HG03571 (cell line): ENCODE data around the gene ACAT2.
"Not testable (repeated sequence)": the region's sequence is repeated elsewhere in the genome, so short reads cannot be mapped to it uniquely, and the experiment has no call there.

Experiments used
- ATAC-seq: cut with Tn5 transposase; IDR thresholded peaks from one replicate; pipeline ENCODE4 v1.9.1; 2021; ENCODE audit not compliant: unreplicated experiment

ACAT2 gene

GRCh38 chr6:159807150-159807858 is 45.5 kb downstream of the ACAT2 start:
- no peak for ATAC-seq

DNA sequence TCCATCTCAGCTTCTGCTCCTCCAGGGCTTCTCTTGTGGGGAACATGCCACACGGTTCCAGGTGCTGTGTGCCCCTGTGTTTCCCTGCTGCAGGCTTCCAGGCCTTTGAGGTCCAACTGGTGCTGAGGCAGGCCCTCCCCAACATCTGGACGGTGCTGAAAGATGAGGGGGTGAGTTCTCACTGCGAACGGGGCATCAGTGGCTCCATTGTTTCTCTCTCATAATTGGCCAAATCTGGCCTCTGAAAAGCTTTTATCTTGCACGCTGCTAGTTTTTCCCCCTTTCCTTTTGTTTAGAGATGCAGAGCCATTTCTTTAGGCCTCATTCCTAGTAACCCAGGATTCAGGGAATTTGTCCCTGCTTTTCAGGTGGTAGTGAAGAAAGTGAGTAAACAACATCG is 46.8 kb downstream of the ACAT2 start:
- ATAC-seq: no peak

GRCh38 chr6:159809149-159809548 is 47.3 kb downstream of the ACAT2 start:
- ATAC-seq: no peak

DNA sequence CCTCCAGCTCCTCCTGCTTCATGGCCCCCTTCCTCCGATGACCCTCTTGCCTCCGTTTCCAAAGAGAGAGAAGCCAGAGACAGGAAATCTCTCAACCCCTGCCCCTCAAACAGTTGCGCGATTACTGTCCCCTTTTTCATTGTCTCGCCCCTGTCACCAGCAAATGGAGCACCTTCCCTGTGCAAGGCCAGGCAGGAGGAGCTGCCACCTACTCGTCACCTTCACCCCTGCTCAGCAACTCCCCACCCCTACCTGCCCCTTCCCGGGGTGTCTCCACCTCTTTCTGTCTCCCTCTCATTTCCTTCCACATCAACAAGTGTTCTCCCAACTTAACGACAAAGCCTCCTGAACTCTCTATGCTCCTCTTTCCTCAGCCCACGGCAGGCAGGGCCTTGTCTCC is 51.9 kb downstream of the ACAT2 start:
- ATAC-seq: no peak

DNA sequence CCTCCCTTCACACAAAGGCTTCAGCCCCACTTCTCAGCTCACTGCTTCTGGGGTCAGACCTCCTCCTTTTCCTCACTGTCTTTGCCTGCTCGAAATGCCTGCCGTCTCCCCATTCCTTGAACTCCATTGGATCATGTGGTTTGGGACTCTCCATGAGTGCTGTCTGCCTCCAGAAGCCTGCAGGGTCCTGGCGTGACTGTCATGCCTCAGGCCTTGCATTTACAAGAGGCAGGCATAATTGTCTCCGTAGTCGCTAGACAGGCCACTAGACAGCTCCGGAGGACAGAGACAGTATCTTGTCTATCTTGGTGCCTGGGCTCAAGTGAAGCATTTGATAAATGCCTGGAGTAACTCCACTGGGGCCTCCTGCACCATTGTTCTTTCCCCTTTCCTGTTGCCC is 53.6 kb downstream of the ACAT2 start:
- ATAC-seq: no peak

DNA sequence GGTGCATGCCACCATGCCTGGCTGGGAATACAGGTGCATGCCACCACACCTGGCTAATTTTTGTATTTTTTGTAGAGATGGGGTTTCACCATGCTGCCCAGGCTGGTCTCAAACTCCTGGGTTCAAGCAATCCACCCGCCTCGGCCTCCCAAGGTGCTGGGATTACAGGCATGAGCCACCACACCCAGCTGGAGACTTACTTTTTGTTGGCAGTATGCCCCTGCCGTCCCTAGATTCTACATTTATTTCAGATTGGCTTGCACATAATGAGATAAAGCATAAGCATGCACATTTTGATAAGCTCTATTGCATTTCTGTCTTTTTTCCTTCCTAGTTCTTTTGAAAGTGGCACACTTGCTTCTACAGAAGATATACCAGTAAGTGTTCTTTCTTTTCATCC is 54.9 kb downstream of the ACAT2 start:
- not testable (repeated sequence) for ATAC-seq

DNA sequence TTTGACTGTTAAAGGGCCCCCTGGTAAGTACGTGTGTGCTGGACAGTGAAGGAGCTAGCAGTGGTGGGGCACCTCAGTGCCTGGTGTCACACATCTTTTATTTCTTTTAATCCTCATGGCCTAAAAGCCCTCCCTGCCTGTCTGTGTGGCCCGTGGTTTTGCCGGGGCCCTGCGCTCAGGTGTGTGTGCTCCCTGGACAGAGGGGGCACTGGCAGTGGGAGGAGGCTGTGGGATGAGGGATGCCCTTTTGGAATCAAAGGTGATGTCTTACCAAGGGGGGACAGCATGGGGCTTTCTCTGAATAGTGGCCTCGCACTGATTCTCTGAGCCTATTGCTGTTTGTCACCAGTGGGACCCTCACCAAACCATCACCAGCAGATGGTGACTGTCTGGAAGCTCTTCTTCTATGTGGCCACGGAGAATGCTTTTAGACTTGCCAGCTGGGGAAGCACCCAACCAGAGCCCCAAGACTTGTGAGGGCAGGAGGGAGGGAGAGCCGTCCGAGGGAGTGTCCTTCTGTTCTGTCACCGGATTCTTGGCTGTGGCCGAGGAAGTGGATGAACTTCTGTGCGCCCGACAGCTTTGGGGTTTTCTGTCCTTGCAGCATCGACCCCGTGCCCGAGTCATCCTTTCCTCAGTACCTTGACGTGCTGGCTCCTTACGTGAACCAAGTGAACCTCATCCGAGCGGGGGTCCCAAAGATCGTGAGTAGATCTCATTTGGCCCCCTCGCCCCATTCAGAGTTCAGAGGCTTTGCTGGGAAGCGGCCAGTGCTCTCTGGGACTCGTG is 56.3 kb downstream of the ACAT2 start:
- ATAC-seq: no peak

- no peak for ATAC-seq
Observed at GRCh38 chr6:159819098-159819497, 57.3 kb downstream of the ACAT2 start.

DNA sequence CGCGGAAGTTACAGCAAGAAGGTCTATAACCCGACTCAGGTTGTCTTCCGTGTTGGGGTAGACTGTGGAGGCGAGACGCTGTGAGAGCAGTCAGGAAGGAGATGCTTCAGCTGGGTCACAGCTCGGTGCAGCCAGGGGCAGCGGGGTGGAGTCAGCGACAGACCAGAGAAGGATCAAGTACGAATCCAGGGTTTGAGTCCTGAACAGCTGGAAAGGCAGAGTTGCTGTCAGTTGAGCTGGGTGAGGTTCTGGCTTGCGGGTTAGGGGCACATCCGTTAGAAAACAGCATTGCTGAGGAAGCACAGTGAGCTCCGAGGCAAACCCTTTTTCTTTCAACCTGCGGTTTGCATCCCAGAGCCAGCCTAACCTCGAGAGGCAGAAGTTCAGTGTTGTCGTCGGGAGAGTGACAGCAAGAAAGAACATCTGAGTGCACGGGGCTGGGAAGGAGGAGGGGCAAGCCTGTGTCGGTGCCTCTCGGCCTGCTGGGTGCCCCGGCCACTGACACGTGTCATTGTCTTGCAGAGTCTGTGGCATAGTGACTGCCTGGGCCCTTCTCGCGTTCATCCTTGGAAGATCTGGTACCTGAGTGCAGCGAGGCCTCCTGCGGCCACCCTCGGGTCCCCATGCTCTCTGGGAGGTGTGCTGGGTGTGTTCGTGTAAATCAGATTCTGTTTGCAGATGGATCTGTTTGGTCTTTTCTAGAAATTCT is 58.2 kb downstream of the ACAT2 start:
- no peak for ATAC-seq

DNA sequence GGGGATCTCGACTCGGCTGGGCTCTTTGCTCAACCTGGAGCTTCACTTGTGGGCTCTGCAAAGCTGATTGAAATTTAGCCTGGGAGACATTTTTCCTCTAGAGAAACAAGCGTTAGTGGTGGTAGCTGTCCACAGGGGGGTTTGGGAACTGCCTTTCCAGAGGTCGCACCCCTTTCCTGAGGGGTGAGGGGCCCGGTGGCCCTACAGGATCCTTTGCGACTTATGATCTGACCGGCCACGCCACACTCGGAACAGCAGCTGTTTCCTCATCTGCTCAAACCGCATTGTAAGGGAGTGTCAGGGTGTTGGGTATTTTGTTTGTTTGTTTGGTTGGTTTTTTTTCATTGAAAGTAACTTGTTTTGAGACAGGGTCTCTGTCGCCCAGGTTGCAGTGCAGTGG is 59.3 kb downstream of the ACAT2 start:
- no peak for ATAC-seq

DNA sequence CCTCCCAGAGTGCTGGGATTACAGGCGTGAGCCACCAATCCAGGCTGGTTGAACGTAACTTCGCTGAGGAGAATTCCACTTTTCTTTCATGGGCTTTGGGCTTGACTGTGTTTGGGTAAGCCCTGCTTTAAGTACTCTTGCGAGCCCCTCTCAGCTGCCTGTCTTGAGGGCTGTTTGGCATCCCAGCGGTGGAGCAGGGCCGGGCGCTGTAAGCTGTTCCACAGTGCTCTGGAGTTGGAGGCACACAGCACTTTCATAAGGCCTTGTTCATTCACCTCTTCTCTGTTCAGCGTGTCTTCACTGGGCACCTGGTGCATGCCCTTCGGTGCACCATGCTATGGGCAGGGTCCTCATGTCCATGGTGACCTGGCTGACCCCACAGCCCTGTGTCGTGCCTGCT is 59.9 kb downstream of the ACAT2 start:
- no peak for ATAC-seq

DNA sequence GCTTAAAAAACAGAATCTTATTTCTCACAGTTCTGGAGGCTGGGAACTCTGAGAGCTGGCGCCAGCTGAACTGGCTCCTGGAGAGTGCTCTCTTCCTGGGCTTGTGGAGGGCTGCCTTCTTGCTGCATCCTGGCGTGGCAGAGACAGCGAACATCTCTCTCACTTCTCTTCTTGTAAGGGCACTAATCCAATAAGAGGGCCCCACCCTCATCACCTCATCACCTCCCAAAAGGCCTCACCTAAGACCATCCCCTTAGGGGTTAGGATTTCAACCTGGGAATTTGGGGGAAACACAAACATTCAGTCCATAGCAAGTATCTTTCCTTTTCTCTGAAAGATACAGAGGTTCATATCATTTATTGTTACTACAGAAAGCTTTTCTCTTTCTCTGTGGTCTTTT is 62.1 kb downstream of the ACAT2 start:
- ATAC-seq: no peak

DNA sequence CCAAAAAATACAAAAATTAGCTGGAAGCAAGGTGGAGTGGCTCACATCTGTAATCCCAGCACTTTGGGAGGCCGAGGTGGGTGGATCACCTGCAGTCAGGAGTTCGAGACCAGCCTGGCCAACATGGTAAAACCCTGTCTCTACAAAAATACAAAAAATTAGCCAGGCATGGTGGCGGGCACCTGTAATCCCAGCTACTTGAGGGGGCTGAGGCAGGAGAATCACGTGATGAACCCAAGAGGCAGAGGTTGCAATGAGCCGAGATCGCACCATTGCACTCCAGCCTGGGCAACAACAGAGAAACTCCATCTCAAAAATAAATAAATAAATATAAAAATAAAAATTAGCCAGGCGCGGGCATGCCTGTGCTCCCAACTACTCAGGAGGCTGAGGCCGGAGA is 62.8 kb downstream of the ACAT2 start:
- not testable (repeated sequence) for ATAC-seq

DNA sequence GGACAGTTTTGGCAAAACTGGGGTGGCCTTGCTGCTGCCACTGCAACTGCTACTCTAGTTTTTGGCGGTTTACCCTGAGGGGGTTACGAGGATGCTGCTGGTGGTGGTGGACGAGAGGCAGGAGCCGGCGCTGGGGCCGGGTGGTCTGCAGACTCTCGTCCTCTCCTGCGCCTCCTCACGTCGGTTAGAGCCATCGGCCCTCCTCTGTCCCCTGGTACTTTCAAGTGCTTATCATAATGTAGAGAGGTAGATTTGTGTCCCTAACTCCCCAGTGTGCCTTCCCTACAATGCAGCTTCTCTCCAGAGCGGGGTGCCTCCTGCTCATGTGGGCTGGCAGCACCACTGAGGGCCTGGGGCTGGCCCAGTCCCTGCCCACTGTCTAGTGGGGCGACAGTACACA is 64.2 kb downstream of the ACAT2 start:
- no peak for ATAC-seq

DNA sequence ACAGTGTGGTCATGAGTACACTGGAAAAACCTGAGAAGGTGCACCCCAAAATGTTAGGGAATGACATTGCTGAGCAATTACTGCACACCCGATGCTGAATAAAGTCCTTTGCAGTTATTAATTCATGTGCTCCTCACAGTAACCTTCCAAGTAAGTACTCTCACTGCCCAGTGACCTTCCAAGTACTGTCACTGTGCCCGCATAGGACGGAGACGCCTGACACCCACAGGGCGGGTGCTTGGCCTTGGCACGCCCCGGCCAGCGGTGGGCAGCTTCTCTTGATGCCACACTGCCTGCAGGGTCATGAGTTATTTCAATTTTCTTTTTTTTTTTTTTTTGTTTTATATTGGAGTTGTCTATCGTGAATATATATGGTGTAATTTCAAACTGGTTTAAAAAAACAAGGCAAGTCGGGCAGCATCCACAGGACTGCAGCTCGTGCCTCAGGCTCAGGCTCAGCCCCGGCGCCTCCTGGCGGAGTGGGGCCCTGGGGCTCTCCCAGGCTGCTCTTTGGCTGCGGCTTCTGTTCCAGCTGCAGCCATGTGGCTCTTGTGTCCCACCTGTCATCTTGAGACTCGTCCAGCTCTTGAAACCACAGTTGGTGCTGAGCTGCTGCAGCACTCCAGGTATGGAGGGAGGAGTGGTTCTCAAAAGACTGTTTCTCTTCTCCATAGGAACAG is 65.3 kb downstream of the ACAT2 start:
- no peak for ATAC-seq

- ATAC-seq: no peak
Observed at GRCh38 chr6:159828074-159828473, 66.2 kb downstream of the ACAT2 start.
